DOHH2 (cell line): Measurements from ENCODE around the gene STRN.
"Not testable (repeated sequence)": the region's sequence is repeated elsewhere in the genome, so short reads cannot be mapped to it uniquely, and the experiment has no call there.

ENCODE experiments used
- CTCF ChIP-seq: fragments of 200-600 bp; sonication (generic); IDR thresholded peaks from one replicate; pipeline ENCODE4 v1.5.1; 2014; ENCODE audit warnings: antibody characterized with exemption, mild to moderate bottlenecking, low read depth, low read length; ENCODE audit not compliant: poor library complexity, severe bottlenecking
- EZH2phosphoT487 ChIP-seq: fragments of 200-600 bp; sonication (generic); IDR thresholded peaks from 2 replicates; pipeline ENCODE4 v1.6.1; 2017; ENCODE audit warnings: borderline replicate concordance, mild to moderate bottlenecking, antibody characterized with exemption, low read length, moderate library complexity, mixed read lengths

GRCh38 chr2:36945240-36945639 lies 21.1 kb downstream of the STRN start:
- TF ChIP-seq CTCF, EZH2phosphoT487: not testable (repeated sequence)
